H1 (cell line): ENCODE data around the gene ZSCAN18. TPM values are rescaled to one million over a fixed set of nuclear protein-coding genes. Genes with fewer than 3 reads are reported as not detected.

Source experiments
- CTCF ChIA-PET: fragments of 300-600 bp; sonication (Branson Sonifier 250); formaldehyde crosslinking; loops from one replicate; lab custom pipeline; 2021; ENCODE audit not compliant: partially characterized antibody; lab: Charles Lee
- POLR2A ChIA-PET: fragments of 300-600 bp; sonication (Branson Sonifier 250); formaldehyde crosslinking; loops from one replicate; lab custom pipeline; 2021; ENCODE audit warnings: inconsistent platforms; ENCODE audit not compliant: partially characterized antibody; lab: Charles Lee
- DNase-seq, 2 experiments: peaks; one replicate each; pipeline versions ENCODE4 v3.0.0 to v3.0.0-alpha.2; 2010 to 2022; ENCODE audit warnings: low spot score in 2 of 2, low read depth in 1 of 2, mixed read lengths in 1 of 2
- FAIRE-seq: peaks from 2 replicates; lab custom pipeline; 2011; peaks lifted over from hg19 to GRCh38; lab: Jason Lieb, UNC
- H2AFZ ChIP-seq: 2 replicates; pipeline ENCODE4 v1.8.1; 2012; ENCODE audit warnings: low read length, inconsistent platforms
- H2AK5ac ChIP-seq: 2 replicates; pipeline ENCODE4 v1.6.1; 2013; ENCODE audit warnings: low read depth, low read length
- H2BK120ac ChIP-seq: replicated peaks from 2 replicates; pipeline ENCODE3; 2013; ENCODE audit warnings: low read depth, low read length, inconsistent platforms
- H2BK12ac ChIP-seq: 2 replicates; pipeline ENCODE4 v1.6.1; 2013; ENCODE audit warnings: low read depth, low read length
- H2BK15ac ChIP-seq: 2 replicates; pipeline ENCODE4 v1.6.1; 2013; ENCODE audit warnings: low read length
- H2BK20ac ChIP-seq: 2 replicates; pipeline ENCODE4 v1.6.1; 2013; ENCODE audit warnings: low read length
- H2BK5ac ChIP-seq: 2 replicates; pipeline ENCODE4 v1.6.1; 2013; ENCODE audit warnings: low read depth, low read length
- H3K14ac ChIP-seq: 2 replicates; pipeline ENCODE4 v1.6.1; 2013; ENCODE audit warnings: inconsistent platforms; ENCODE audit not compliant: insufficient read length
- H3K18ac ChIP-seq: 2 replicates; pipeline ENCODE4 v1.6.1; 2013; ENCODE audit warnings: low read length; ENCODE audit errors: extremely low read depth
- H3K23ac ChIP-seq: 2 replicates; pipeline ENCODE4 v1.6.1; 2013; ENCODE audit warnings: inconsistent platforms; ENCODE audit not compliant: insufficient read length
- H3K23me2 ChIP-seq: 2 replicates; pipeline ENCODE4 v1.6.1; 2013; ENCODE audit warnings: low read depth, low read length
- H3K27ac ChIP-seq: 2 replicates; pipeline ENCODE4 v1.6.1; 2011; ENCODE audit warnings: low read depth, low read length, inconsistent platforms
- H3K27me3 ChIP-seq, 4 experiments: replicated peaks in 1 of 4; 1 replicate in 1 of 4; 2 replicates in 3 of 4; pipeline versions ENCODE4 v1.6.1 to v1.8.1; 2011 to 2013; ENCODE audit warnings: low read length in 3 of 4, mild to moderate bottlenecking in 3 of 4, inconsistent platforms in 2 of 4, mixed read lengths in 2 of 4, moderate library complexity in 1 of 4; ENCODE audit not compliant: control insufficient read depth in 3 of 4, insufficient read depth in 3 of 4; ENCODE audit errors: extremely low read depth in 1 of 4
- H3K36me3 ChIP-seq, 4 experiments: 2 replicates each; pipeline versions ENCODE4 v1.6.1 to v1.8.1; 2011 to 2013; ENCODE audit warnings: mild to moderate bottlenecking in 4 of 4, low read length in 3 of 4, moderate library complexity in 2 of 4, control low read depth in 1 of 4, inconsistent platforms in 1 of 4; ENCODE audit not compliant: insufficient read depth in 4 of 4, control insufficient read depth in 2 of 4
- H3K4ac ChIP-seq: replicated peaks from 2 replicates; pipeline ENCODE3; 2013; ENCODE audit warnings: low read length, low read depth, mixed read lengths, inconsistent platforms; ENCODE audit not compliant: insufficient read length
- H3K4me1 ChIP-seq, 4 experiments: replicated peaks in 1 of 4; 1 replicate in 1 of 4; 2 replicates in 3 of 4; pipeline versions ENCODE4 v1.6.1 to v1.8.1; 2011 to 2013; ENCODE audit warnings: low read length in 3 of 4, inconsistent platforms in 2 of 4, mixed read lengths in 1 of 4; ENCODE audit not compliant: insufficient read depth in 4 of 4, control insufficient read depth in 3 of 4
- H3K4me2 ChIP-seq, 2 experiments: 2 replicates each; pipeline versions ENCODE4 v1.6.1 to v1.8.1; 2011 to 2013; ENCODE audit warnings: low read depth in 2 of 2, low read length in 2 of 2, control low read depth in 1 of 2, inconsistent platforms in 1 of 2, mild to moderate bottlenecking in 1 of 2; ENCODE audit not compliant: insufficient read depth in 1 of 2
- H3K4me3 ChIP-seq, 4 experiments: fragments of 200-600, 300-600 bp in 1 of 4; sonication (generic), shearing (Covaris generic), sonication (Bioruptor Twin) in 1 of 4; 2 replicates each; pipeline versions ENCODE4 v1.5.1 to v1.8.1; 2011 to 2016; ENCODE audit warnings: low read length in 4 of 4, low read depth in 3 of 4, control low read depth in 2 of 4, inconsistent platforms in 2 of 4, mild to moderate bottlenecking in 2 of 4, mixed read lengths in 1 of 4, moderate library complexity in 1 of 4; ENCODE audit not compliant: insufficient read depth in 2 of 4; ENCODE audit errors: extremely low read depth in 1 of 4
- H3K56ac ChIP-seq: replicated peaks from 2 replicates; pipeline ENCODE3; 2013; ENCODE audit warnings: low read depth, mild to moderate bottlenecking, mixed read lengths, low read length, inconsistent platforms; ENCODE audit not compliant: insufficient read length
- H3K79me1 ChIP-seq: 2 replicates; pipeline ENCODE4 v1.6.1; 2013; ENCODE audit warnings: low read depth, low read length, control low read depth
- H3K79me2 ChIP-seq, 2 experiments: 2 replicates each; pipeline versions ENCODE4 v1.6.1 to v1.8.1; 2012 to 2013; ENCODE audit warnings: low read length in 2 of 2, mild to moderate bottlenecking in 2 of 2, inconsistent platforms in 1 of 2; ENCODE audit not compliant: insufficient read depth in 2 of 2, control insufficient read depth in 1 of 2
- H3K9ac ChIP-seq, 4 experiments: replicated peaks in 1 of 4; 1 replicate in 1 of 4; 2 replicates in 3 of 4; pipeline versions ENCODE4 v1.6.1 to v1.8.1; 2011 to 2013; ENCODE audit warnings: low read depth in 3 of 4, low read length in 3 of 4, control low read depth in 2 of 4, mild to moderate bottlenecking in 2 of 4, moderate library complexity in 2 of 4, inconsistent platforms in 1 of 4; ENCODE audit errors: extremely low read depth in 1 of 4
- H3K9me3 ChIP-seq, 2 experiments: 2 replicates each; pipeline versions ENCODE4 v1.6.1 to v1.8.1; 2012 to 2013; ENCODE audit warnings: mild to moderate bottlenecking in 2 of 2, moderate library complexity in 2 of 2, control low read depth in 1 of 2, inconsistent platforms in 1 of 2, low read depth in 1 of 2, low read length in 1 of 2, mixed read lengths in 1 of 2; ENCODE audit not compliant: insufficient read depth in 2 of 2
- H4K20me1 ChIP-seq, 2 experiments: replicated peaks in 1 of 2; 2 replicates each; pipeline versions ENCODE3 to v1.8.1; 2011 to 2013; ENCODE audit warnings: inconsistent platforms in 2 of 2, low read length in 2 of 2, mild to moderate bottlenecking in 1 of 2; ENCODE audit not compliant: insufficient read depth in 2 of 2, control insufficient read depth in 1 of 2
- H4K5ac ChIP-seq: 2 replicates; pipeline ENCODE4 v1.6.1; 2013; ENCODE audit warnings: low read length, low read depth, mixed read lengths, inconsistent platforms; ENCODE audit not compliant: insufficient read length
- H4K8ac ChIP-seq: 2 replicates; pipeline ENCODE4 v1.8.0; 2013; ENCODE audit warnings: mild to moderate bottlenecking, moderate library complexity, low read length, inconsistent platforms; ENCODE audit not compliant: insufficient read depth; ENCODE audit errors: extremely low read depth
- H4K91ac ChIP-seq: replicated peaks from 2 replicates; pipeline ENCODE3; 2013; ENCODE audit warnings: low read length, mixed read lengths, inconsistent platforms; ENCODE audit not compliant: insufficient read length
- BACH1 ChIP-seq: IDR thresholded peaks from 2 replicates; pipeline ENCODE4 v1.6.1; 2012; ENCODE audit warnings: low read length, improper control_type of control experiment
- GTF2F1 ChIP-seq: IDR thresholded peaks from 2 replicates; pipeline ENCODE4 v1.6.1; 2012; ENCODE audit warnings: low read depth, low read length, improper control_type of control experiment, borderline replicate concordance
- JUN ChIP-seq: IDR thresholded peaks from 2 replicates; pipeline ENCODE4 v1.6.1; 2011; ENCODE audit warnings: low read depth, mild to moderate bottlenecking, improper control_type of control experiment, low read length
- MAFK ChIP-seq: IDR thresholded peaks from 2 replicates; pipeline ENCODE4 v1.6.1; 2012; ENCODE audit warnings: low read depth, mild to moderate bottlenecking, improper control_type of control experiment, low read length
- NANOG ChIP-seq: IDR thresholded peaks from 2 replicates; pipeline ENCODE4 v1.6.1; 2011; ENCODE audit warnings: low read length, low read depth, mild to moderate bottlenecking, inconsistent platforms; ENCODE audit not compliant: insufficient read depth, poor library complexity, severe bottlenecking
- RAD21 ChIP-seq, 2 experiments: IDR thresholded peaks in 1 of 2; conservative IDR thresholded peaks in 1 of 2; 2 replicates each; pipeline ENCODE4 v1.6.1; 2011; ENCODE audit warnings: low read depth in 2 of 2, low read length in 2 of 2, improper control_type of control experiment in 1 of 2, inconsistent platforms in 1 of 2, mild to moderate bottlenecking in 1 of 2, moderate library complexity in 1 of 2
- WGBS, 2 experiments: shearing (Covaris generic) in 1 of 2; methylation state at CpG; one replicate each; pipeline versions ENCODE4 v1.1.6 to v1.1.7; 2013 to 2015; ENCODE audit warnings: low lambda C conversion rate in 2 of 2, mixed read lengths in 2 of 2, inconsistent platforms in 1 of 2, low coverage in 1 of 2, missing lambda C conversion rate in 1 of 2; ENCODE audit not compliant: insufficient replicate concordance in 2 of 2, insufficient coverage in 1 of 2, insufficient read length in 1 of 2; ENCODE audit errors: extremely low coverage in 1 of 2, missing lambda C conversion rate in 1 of 2; 5-methylcytosine and 5-hydroxymethylcytosine counted together
- polyA plus RNA-seq, 7 experiments: library from polyadenylated mRNA; depleted of rRNA in 3 of 7; stranded (reverse) in 5 of 7; unstranded in 2 of 7; fragments of >200 nt in 5 of 7; fragments of 200-250 nt in 2 of 7; gene quantifications; 1 replicate in 5 of 7; 2 replicates in 1 of 7; 4 replicates in 1 of 7; pipeline versions ENCODE4 v1.2.1 to v1.2.3, GENCODE V29; 2011 to 2013; ENCODE audit warnings: missing spikeins in 2 of 7, mixed read lengths in 2 of 7
- total RNA-seq: library from RNA; stranded (reverse); fragmentation: NEBNext Ultra II Directional; extraction: Animal tissue kit (Norgen Biotek cat#: 25700); gene quantifications from 2 replicates; pipeline ENCODE4 v1.2.1, GENCODE V29; 2021
- TF ChIP-seq, protein P1 (sequence below): IDR thresholded peaks from 2 replicates; pipeline ENCODE4 v1.6.1; 2012; ENCODE audit warnings: inconsistent platforms

The ZSCAN18 gene
- total and polyA plus RNA-seq, 2 of the 8 experiments (the other 6 are each of a cell fraction or from before 2014, with no cell fraction given): 37.0 to 41.4 TPM

DNA sequence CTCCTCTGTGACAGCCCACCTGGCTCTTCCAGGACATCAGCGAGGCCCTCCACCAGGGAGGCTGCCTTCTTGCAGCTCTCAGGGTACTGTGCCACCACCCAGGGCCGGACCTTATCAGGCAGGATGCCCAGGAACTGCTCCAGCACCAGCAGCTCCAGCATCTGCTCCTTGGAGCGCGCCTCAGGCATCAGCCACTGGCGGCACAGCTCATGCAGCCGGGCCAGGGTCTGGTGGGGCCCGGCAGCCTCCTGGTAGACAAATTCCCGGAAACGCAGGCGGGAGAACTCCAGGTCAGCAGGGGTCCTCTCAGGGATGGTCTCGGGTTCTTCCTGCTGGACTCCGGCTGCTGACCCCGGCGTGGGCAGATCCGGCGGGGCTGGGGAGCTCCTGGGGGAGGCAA lies 8.2 kb downstream of the ZSCAN18 start:
- no peaks in the 10 kb centered on the region; a peak in 1 of 4 replicates for H3K9me3 ChIP-seq
- no peak overlapping the region for H3K18ac ChIP-seq
- WGBS, 2 experiments: 93% methylated on average over 16 of the region's 16 CpGs; no CpG with 5 or more reads in 1 of the 2 experiments
- TF ChIP-seq RAD21 (IDR thresholded peaks at IDR 0.05 in 1 of 2, conservative IDR thresholded peaks at IDR 0.05 in 1 of 2; ENCODE audit: low read depth in 2 of 2, low read length in 2 of 2) (no peak), JUN (no peak), BACH1 (no peak), MAFK (no peak), GTF2F1 (no peak), NANOG (no peak)
- TF ChIP-seq, protein P1, sequence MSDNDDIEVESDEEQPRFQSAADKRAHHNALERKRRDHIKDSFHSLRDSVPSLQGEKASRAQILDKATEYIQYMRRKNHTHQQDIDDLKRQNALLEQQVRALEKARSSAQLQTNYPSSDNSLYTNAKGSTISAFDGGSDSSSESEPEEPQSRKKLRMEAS: no peak

More for the DNA sequence above, 8.2 kb downstream of the ZSCAN18 start:
- no peak overlapping the region for H4K8ac ChIP-seq
- no peak overlapping the region for H3K9ac ChIP-seq
- no peaks in the 10 kb centered on the region for H3K27me3 ChIP-seq
- no peak overlapping the region for H3K56ac ChIP-seq
- no peak overlapping the region for H2BK15ac ChIP-seq
- peaks cover under 1% of the 10 kb centered on the region; the same call in 1 of the 2 replicates for H3K79me1 ChIP-seq
- no peak overlapping the region for H4K91ac ChIP-seq
- no peak overlapping the region for H2BK120ac ChIP-seq
- H3K27ac ChIP-seq: no peak overlapping the region
- H3K79me2 ChIP-seq: no peaks in the 10 kb centered on the region; a peak in 1 of 4 replicates
- no peak overlapping the region for H3K4ac ChIP-seq
- POLR2A ChIA-PET: interaction anchor here (0.7 to 4.4 kb wide), 6 partner anchors 9 to 139 kb away, joined by 3 to 19 read pairs (median 4); partner anchors contain the start of genes ZNF135, ZNF544 and ZSCAN18
- H2AFZ ChIP-seq: no peak overlapping the region
- DNase-seq (no peak), FAIRE-seq (no peak)
- H3K4me2 ChIP-seq: no peak overlapping the region
- no peak overlapping the region for H4K5ac ChIP-seq
- peaks cover 2 to 24% (median 11%) of the 10 kb centered on the region in 4 experiments; a peak in 7 of 8 replicates for H3K36me3 ChIP-seq
- peaks cover 0 to 3% of the 10 kb centered on the region in 2 experiments for H4K20me1 ChIP-seq
- no peak overlapping the region for H3K23ac ChIP-seq
- CTCF ChIA-PET: interaction anchor here (0.9 to 5.8 kb wide), 9 partner anchors 10 to 68 kb away, joined by 3 to 43 read pairs (median 3); partner anchors contain the start of gene ZNF135
- no peak overlapping the region for H2BK20ac ChIP-seq
- no peak overlapping the region for H2AK5ac ChIP-seq
- H3K4me3 ChIP-seq: no peak overlapping the region
- no peaks in the 10 kb centered on the region for H3K23me2 ChIP-seq
- no peak overlapping the region for H2BK12ac ChIP-seq
- H2BK5ac ChIP-seq: no peak overlapping the region
- H3K4me1 ChIP-seq: 0 out of 7 replicates have a peak, but pooled peaks cover 0 to 2% (median 0%) of the 10 kb centered on the region in 4 experiments
- no peak overlapping the region for H3K14ac ChIP-seq
